DND-41 (cell line): Measurements from ENCODE around the gene PRPSAP2.

Source experiments
- ATAC-seq: fragments of 200-7000 bp; cut with Tn5 transposase; 3 replicates; pipeline ENCODE4 v1.9.1; 2021; ENCODE audit warnings: low read depth; ENCODE audit not compliant: insufficient read depth
- DNase-seq: peaks from one replicate; pipeline ENCODE4 v3.0.0-alpha.2; 2020
- H2AFZ ChIP-seq: 2 replicates; pipeline ENCODE4 v1.6.0; 2012; ENCODE audit warnings: low read depth, low read length
- H3K27ac ChIP-seq: 2 replicates; pipeline ENCODE4 v1.5.1; 2012; ENCODE audit warnings: low read length, inconsistent platforms
- H3K27me3 ChIP-seq: fragments of 200-600 bp; sonication (generic); 2 replicates; pipeline ENCODE4 v1.6.0; 2012; ENCODE audit warnings: low read length, mild to moderate bottlenecking, inconsistent platforms; ENCODE audit not compliant: insufficient read depth, poor library complexity
- H3K36me3 ChIP-seq: 2 replicates; pipeline ENCODE4 v1.5.1; 2012; ENCODE audit warnings: low read length, inconsistent platforms; ENCODE audit not compliant: insufficient read depth
- H3K4me1 ChIP-seq: 2 replicates; pipeline ENCODE4 v1.5.1; 2012; ENCODE audit warnings: mild to moderate bottlenecking, low read length; ENCODE audit not compliant: insufficient read depth
- H3K4me2 ChIP-seq: 2 replicates; pipeline ENCODE4 v1.6.0; 2012; ENCODE audit warnings: mild to moderate bottlenecking, moderate library complexity, low read length, inconsistent platforms; ENCODE audit not compliant: insufficient read depth
- H3K4me3 ChIP-seq, 2 experiments: fragments of 200-600 bp in 1 of 2; shearing (Covaris generic) in 1 of 2; 2 replicates each; pipeline ENCODE4 v1.5.1; 2012 to 2016; ENCODE audit warnings: inconsistent platforms in 2 of 2, low read length in 2 of 2, mild to moderate bottlenecking in 2 of 2, low read depth in 1 of 2, moderate library complexity in 1 of 2
- H3K79me2 ChIP-seq: 2 replicates; pipeline ENCODE4 v1.6.0; 2012; ENCODE audit warnings: low read length, inconsistent platforms; ENCODE audit not compliant: insufficient read depth
- H3K9ac ChIP-seq: 2 replicates; pipeline ENCODE4 v1.6.0; 2012; ENCODE audit warnings: low read depth, mild to moderate bottlenecking, inconsistent platforms, low read length, moderate library complexity
- H3K9me3 ChIP-seq: 2 replicates; pipeline ENCODE4 v1.5.1; 2012; ENCODE audit warnings: low read length, moderate library complexity, mild to moderate bottlenecking, inconsistent platforms; ENCODE audit not compliant: insufficient read depth, severe bottlenecking
- H4K20me1 ChIP-seq: 2 replicates; pipeline ENCODE4 v1.6.0; 2012; ENCODE audit warnings: low read length; ENCODE audit not compliant: insufficient read depth
- EZH2 ChIP-seq: IDR thresholded peaks from 3 replicates; pipeline ENCODE4 v1.6.1; 2012; ENCODE audit warnings: borderline replicate concordance, low read depth, mild to moderate bottlenecking, moderate library complexity, low read length, inconsistent platforms; ENCODE audit not compliant: severe bottlenecking
- TF ChIP-seq, protein P1 (sequence below): IDR thresholded peaks from 2 replicates; pipeline ENCODE4 v1.5.1; 2012; ENCODE audit warnings: borderline replicate concordance, low read length, moderate library complexity, mild to moderate bottlenecking; ENCODE audit not compliant: poor library complexity, severe bottlenecking; ENCODE audit errors: extremely low read depth

PRPSAP2 gene

DNA sequence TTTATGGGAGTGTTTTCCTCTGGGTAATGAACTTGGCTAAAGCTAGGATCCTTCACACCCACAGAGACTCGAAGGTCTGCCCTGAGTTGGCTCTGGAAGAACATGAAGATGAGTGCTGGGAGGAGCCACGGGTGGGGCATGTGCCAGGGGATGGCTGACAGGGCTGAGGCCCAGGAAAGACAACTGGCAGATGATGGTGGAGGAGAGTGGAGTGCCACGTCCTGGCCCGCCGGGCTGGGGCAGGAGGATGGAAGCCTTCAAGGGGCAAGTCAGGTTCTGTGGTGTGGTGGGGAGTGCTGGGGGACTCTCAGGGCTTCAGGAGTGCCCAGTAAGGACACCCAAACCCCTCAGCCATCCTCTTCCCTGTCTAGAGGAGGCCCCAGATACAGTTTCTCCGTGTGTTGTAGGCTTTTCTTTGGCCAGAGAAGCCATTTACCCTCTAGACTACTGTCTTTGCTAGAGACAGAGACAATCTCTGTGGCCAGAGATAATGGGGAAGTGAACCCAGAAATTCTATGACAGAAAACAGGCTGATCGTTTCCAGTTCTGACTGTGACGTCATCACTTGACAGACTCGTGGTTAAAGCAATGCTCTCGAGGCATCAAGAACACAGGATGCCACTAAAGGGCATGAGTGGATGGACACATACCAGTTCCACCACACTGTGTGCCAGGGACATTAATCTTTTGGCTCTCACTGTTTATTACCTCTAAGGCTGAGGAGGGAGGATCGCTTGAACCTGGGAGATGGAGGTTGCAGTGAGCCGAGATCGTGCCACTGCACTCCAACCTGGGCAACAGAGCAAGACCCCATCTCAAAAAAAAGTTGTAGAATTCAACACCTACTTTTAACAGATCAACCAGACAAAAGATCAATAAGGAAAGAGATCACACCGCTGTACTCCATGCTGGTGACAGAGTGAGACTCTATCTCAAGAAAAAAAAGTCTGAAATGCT lies 75.4 kb downstream of the PRPSAP2 start:
- Histone ChIP-seq H3K4me1 (no peaks in the 10 kb centered on the region), H3K79me2 (no peaks in the 10 kb centered on the region), H3K4me3 (no peak overlapping the region), H3K27ac (no peak overlapping the region), H3K27me3 (no peaks in the 10 kb centered on the region), H3K9ac (no peak overlapping the region), H3K9me3 (no peaks in the 10 kb centered on the region), H4K20me1 (no peaks in the 10 kb centered on the region; the same call in 1 of the 2 replicates), H2AFZ (no peak overlapping the region), H3K4me2 (no peak overlapping the region), H3K36me3 (peaks cover 24% of the 10 kb centered on the region; the same call in 1 of the 2 replicates)
- TF ChIP-seq, protein P1, sequence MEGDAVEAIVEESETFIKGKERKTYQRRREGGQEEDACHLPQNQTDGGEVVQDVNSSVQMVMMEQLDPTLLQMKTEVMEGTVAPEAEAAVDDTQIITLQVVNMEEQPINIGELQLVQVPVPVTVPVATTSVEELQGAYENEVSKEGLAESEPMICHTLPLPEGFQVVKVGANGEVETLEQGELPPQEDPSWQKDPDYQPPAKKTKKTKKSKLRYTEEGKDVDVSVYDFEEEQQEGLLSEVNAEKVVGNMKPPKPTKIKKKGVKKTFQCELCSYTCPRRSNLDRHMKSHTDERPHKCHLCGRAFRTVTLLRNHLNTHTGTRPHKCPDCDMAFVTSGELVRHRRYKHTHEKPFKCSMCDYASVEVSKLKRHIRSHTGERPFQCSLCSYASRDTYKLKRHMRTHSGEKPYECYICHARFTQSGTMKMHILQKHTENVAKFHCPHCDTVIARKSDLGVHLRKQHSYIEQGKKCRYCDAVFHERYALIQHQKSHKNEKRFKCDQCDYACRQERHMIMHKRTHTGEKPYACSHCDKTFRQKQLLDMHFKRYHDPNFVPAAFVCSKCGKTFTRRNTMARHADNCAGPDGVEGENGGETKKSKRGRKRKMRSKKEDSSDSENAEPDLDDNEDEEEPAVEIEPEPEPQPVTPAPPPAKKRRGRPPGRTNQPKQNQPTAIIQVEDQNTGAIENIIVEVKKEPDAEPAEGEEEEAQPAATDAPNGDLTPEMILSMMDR: no peak
- TF ChIP-seq EZH2: no peak
- no peak; the same call in 2 of the 3 replicates for ATAC-seq
- DNase-seq: no peak

DNA sequence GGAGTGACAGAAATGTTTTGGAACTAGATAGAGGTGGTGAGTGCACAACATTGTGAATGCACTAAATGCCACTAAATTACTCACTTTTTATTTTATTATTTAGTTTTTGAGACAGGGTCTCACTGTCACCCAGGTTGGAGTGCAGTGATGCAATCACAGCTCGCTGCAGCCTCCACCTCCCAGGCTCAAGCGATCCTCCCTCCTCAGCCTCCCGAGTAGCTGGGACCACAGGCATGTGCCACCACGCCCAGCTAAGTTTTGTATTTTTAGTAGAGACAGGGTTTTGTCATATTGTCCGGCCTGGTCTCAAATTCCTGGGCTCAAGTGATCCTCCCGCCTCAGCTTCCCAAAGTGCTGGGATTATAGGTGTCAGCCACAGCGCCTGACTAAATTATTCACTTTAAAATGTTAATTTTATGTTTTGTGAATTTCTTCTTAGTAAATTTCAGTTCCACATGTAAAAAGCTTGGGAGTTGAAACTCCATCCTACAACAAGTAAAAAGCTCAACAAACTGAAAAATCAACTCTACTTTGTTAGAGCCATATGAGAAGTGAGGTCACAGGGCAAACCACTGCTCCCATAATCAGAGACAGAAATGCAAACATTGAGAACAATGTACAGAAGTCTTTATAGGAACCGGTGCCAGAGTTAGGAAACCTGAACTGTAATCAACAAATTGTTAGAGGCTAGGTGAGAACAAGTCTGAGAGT lies 80.2 kb downstream of the PRPSAP2 start:
- no peak overlapping the region for H3K9ac ChIP-seq
- no peaks in the 10 kb centered on the region; the same call in 1 of the 2 replicates for H4K20me1 ChIP-seq
- no peaks in the 10 kb centered on the region for H3K36me3 ChIP-seq
- no peak for TF ChIP-seq EZH2
- TF ChIP-seq, protein P1: no peak
- ATAC-seq (no peak), DNase-seq (no peak)
- H3K79me2 ChIP-seq: no peaks in the 10 kb centered on the region
- no peak overlapping the region for H3K27ac ChIP-seq
- no peak overlapping the region for H2AFZ ChIP-seq
- no peaks in the 10 kb centered on the region for H3K9me3 ChIP-seq
- H3K4me2 ChIP-seq: no peak overlapping the region
- no peak overlapping the region for H3K4me3 ChIP-seq
- H3K4me1 ChIP-seq: no peaks in the 10 kb centered on the region
- no peaks in the 10 kb centered on the region for H3K27me3 ChIP-seq

DNA sequence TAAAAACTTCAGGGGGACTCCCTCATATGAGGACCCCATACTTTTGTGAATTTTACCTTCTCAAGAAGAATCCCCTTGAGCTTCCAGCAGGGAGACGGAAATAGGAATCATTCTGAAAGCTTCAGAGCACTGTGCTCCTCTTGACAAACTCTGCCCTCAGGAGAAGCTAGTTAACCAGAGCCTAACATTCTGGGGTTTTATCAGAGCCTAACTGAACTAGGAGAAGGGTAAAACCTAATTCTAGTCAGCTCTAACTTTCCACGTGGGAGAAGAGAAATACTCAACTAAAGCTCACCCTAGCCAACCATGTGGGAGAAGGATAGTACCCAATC lies 80.7 kb downstream of the PRPSAP2 start:
- Histone ChIP-seq H3K27ac (no peak overlapping the region), H3K27me3 (no peaks in the 10 kb centered on the region), H3K4me3 (no peak overlapping the region), H3K4me1 (no peaks in the 10 kb centered on the region), H3K9ac (no peak overlapping the region), H3K4me2 (no peak overlapping the region), H3K79me2 (no peaks in the 10 kb centered on the region), H4K20me1 (no peaks in the 10 kb centered on the region), H3K36me3 (no peaks in the 10 kb centered on the region), H2AFZ (no peak overlapping the region), H3K9me3 (no peaks in the 10 kb centered on the region)
- ATAC-seq (no peak), DNase-seq (no peak)
- no peak for TF ChIP-seq EZH2
- TF ChIP-seq, protein P1: no peak
